ENCODE measurements around the gene KCTD20.

Gene KCTD20

DNA sequence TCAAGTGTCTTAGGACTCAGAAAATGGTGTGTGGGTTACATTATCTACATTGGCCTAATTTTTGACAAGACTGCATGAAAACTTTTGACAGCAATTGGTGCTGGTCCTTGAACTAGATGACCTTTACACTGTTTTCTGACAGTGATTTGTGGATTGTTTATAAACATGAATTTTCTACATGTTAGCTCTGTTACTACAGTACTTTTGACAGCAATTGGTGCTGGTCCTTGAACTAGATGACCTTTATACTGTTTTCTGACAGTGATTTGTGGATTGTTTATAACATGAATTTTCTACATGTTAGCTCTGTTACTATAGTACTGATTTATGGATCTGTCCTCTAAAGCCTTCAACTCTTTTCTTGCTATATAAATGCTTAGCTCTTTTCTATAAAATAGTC is 16.7 kb downstream of the KCTD20 start:
- peaks cover 21% of the 10 kb centered on the region for H3K36me3 ChIP-seq (ENCODE audit: insufficient read depth, low read length)

DNA sequence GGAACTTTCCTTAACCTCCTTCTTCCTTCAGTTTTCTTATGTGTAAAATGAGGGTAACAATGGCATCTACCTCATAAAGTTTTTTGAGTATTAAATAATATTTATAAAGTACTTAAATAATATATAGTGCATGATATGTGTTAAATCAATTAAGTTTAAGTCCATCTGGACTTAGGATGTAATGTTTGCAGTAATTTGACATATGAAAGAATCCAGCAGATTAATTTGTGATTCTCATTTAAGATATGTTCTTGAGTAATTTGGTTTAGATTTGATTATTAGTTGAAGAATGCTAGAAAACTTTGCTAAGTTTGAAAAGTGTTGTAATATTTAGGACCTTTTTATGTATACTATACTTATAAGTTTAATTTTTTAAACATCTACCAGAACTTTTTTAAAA is 18.1 kb downstream of the KCTD20 start:
- peak overlapping the region; percentile 62; the same call in 1 of the 2 replicates for H3K27ac ChIP-seq
- peaks cover 14% of the 10 kb centered on the region for H3K36me3 ChIP-seq (ENCODE audit: insufficient read depth, low read length)
- TF ChIP-seq POLR2AphosphoS5 (IDR thresholded peaks at IDR 0.05; ENCODE audit: borderline replicate concordance, low read depth, low read length) (no peak), EZH2 (IDR thresholded peaks at IDR 0.05) (no peak), FOXP2 (optimal IDR thresholded peaks at IDR 0.05; ENCODE audit: control extremely low read depth, extremely low read length, insufficient read depth) (no peak)
- no peak overlapping the region for H3K4me3 ChIP-seq
- H3K9ac ChIP-seq (ENCODE audit: insufficient read length), result no peak overlapping the region
- H3K9me3 ChIP-seq (ENCODE audit: low read depth, low read length), result no peaks in the 10 kb centered on the region
- no peak for DNase-seq (ENCODE audit: low read depth, low spot score)

More for the DNA sequence above, 16.7 kb downstream of the KCTD20 start:
- no peaks in the 10 kb centered on the region for H3K9me3 ChIP-seq (ENCODE audit: low read depth, low read length)
- TF ChIP-seq EZH2 (IDR thresholded peaks at IDR 0.05), result no peak
- TF ChIP-seq FOXP2 (optimal IDR thresholded peaks at IDR 0.05; ENCODE audit: control extremely low read depth, extremely low read length, insufficient read depth), result no peak
- TF ChIP-seq POLR2AphosphoS5 (IDR thresholded peaks at IDR 0.05; ENCODE audit: borderline replicate concordance, low read depth, low read length), result no peak
- H3K4me3 ChIP-seq, result no peak overlapping the region
- peak overlapping the region; percentile 54; the same call in 1 of the 2 replicates for H3K27ac ChIP-seq
- DNase-seq (ENCODE audit: low read depth, low spot score), result no peak
- H3K9ac ChIP-seq (ENCODE audit: insufficient read length), result no peak overlapping the region

DNA sequence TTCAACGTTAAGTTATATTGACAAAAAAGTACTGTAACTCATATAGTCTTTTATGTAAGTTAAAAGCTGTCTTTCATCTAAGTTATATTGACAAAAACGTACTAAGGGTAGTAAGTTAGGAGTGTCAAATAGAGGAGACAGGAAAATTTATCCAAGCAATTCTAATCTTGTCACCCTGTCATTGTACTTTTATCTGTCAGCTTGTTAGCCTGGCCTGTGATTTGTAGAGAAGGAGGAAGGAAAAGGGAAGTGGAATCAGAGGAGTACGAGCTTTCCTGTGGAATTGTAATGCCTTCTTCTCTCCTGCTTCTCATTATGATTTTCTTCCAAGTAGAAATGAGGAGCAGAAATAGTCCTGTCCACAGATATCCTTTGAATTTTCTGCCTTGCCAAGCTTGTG is 18.8 kb downstream of the KCTD20 start:
- Histone ChIP-seq H3K9ac (ENCODE audit: insufficient read length) (no peak overlapping the region), H3K4me3 (no peak overlapping the region), H3K36me3 (ENCODE audit: insufficient read depth, low read length) (peaks cover 14% of the 10 kb centered on the region), H3K27ac (peak overlapping the region; percentile 62; the same call in 1 of the 2 replicates), H3K9me3 (ENCODE audit: low read depth, low read length) (no peaks in the 10 kb centered on the region)
- TF ChIP-seq POLR2AphosphoS5 (IDR thresholded peaks at IDR 0.05; ENCODE audit: borderline replicate concordance, low read depth, low read length) (no peak), FOXP2 (optimal IDR thresholded peaks at IDR 0.05; ENCODE audit: control extremely low read depth, extremely low read length, insufficient read depth) (no peak), EZH2 (IDR thresholded peaks at IDR 0.05) (no peak)
- no peak for DNase-seq (ENCODE audit: low read depth, low spot score)

DNA sequence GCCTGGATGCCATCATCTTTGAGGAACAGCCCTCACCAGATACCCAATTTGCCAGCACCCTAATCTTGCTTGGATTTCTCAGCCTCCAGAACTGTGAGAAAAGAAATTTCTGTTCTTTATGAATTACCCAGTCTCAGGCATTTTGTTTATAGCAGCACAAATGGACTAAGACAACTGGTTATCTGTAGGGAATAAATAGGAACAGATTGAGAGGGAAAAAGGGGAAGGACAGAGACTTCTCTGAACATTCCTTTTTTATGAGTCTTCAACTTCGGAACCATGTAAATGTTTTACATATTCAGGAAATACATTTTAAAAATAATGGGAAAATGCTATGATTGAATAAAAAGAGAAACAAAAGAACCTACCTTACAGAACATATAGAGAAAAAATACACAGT is 20.9 kb downstream of the KCTD20 start:
- Histone ChIP-seq H3K4me3 (no peak overlapping the region), H3K9me3 (ENCODE audit: low read depth, low read length) (no peaks in the 10 kb centered on the region), H3K36me3 (ENCODE audit: insufficient read depth, low read length) (peaks cover 14% of the 10 kb centered on the region), H3K9ac (ENCODE audit: insufficient read length) (no peak overlapping the region), H3K27ac (no peak overlapping the region)
- DNase-seq (ENCODE audit: low read depth, low spot score), result no peak
- TF ChIP-seq EZH2 (IDR thresholded peaks at IDR 0.05) (no peak), POLR2AphosphoS5 (IDR thresholded peaks at IDR 0.05; ENCODE audit: borderline replicate concordance, low read depth, low read length) (no peak), FOXP2 (optimal IDR thresholded peaks at IDR 0.05; ENCODE audit: control extremely low read depth, extremely low read length, insufficient read depth) (no peak)

DNA sequence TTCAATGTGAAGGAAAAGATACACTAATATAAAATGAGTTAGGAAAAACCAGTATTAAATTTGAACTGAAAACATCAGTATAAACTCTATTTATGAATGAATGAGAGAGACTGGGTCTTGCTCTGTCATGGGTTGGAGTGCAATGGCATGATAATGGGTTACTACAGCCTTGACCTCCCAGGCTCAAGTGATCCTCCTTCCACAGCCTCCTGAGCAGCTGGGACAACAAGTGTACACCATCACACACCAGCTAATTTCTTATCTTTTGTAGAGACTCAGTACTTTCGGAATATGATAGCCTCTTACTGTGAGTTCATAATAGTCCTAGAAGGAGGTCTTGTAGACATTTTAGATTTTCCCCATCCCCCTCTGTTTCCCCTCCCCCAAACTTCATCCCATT is 21.4 kb downstream of the KCTD20 start:
- TF ChIP-seq POLR2AphosphoS5 (IDR thresholded peaks at IDR 0.05; ENCODE audit: borderline replicate concordance, low read depth, low read length), result no peak
- no peak for TF ChIP-seq FOXP2 (optimal IDR thresholded peaks at IDR 0.05; ENCODE audit: control extremely low read depth, extremely low read length, insufficient read depth)
- no peak for TF ChIP-seq EZH2 (IDR thresholded peaks at IDR 0.05)
- no peak for DNase-seq (ENCODE audit: low read depth, low spot score)
- H3K9ac ChIP-seq (ENCODE audit: insufficient read length), result no peak overlapping the region
- no peaks in the 10 kb centered on the region for H3K9me3 ChIP-seq (ENCODE audit: low read depth, low read length)
- no peak overlapping the region for H3K4me3 ChIP-seq
- H3K27ac ChIP-seq, result no peak overlapping the region
- peaks cover 14% of the 10 kb centered on the region for H3K36me3 ChIP-seq (ENCODE audit: insufficient read depth, low read length)

DNA sequence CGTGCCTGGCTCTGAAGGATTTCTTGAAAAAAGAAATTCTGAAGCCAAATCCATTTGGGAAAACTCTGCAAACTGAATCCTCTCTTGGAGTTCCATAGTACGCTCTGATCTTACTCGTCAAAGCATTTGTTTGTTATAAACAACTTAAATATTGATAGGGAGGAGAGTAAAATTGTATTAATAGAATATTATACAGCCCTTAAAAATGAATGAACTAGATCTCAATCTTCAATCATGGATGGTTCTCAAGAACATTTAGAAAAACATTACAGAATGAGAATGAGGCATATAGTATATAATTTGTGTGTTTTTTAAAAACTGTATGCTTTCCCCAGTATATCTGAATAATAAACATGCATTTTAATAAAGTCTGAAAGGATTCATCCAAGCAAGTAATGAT is 24.8 kb downstream of the KCTD20 start:
- no peak for DNase-seq (ENCODE audit: low read depth, low spot score)
- TF ChIP-seq POLR2AphosphoS5 (IDR thresholded peaks at IDR 0.05; ENCODE audit: borderline replicate concordance, low read depth, low read length) (no peak), FOXP2 (optimal IDR thresholded peaks at IDR 0.05; ENCODE audit: control extremely low read depth, extremely low read length, insufficient read depth) (no peak), EZH2 (IDR thresholded peaks at IDR 0.05) (no peak)
- no peak overlapping the region for H3K4me3 ChIP-seq
- no peak overlapping the region for H3K9ac ChIP-seq (ENCODE audit: insufficient read length)
- peaks cover 23% of the 10 kb centered on the region for H3K36me3 ChIP-seq (ENCODE audit: insufficient read depth, low read length)
- H3K9me3 ChIP-seq (ENCODE audit: low read depth, low read length), result no peaks in the 10 kb centered on the region
- no peak overlapping the region for H3K27ac ChIP-seq

DNA sequence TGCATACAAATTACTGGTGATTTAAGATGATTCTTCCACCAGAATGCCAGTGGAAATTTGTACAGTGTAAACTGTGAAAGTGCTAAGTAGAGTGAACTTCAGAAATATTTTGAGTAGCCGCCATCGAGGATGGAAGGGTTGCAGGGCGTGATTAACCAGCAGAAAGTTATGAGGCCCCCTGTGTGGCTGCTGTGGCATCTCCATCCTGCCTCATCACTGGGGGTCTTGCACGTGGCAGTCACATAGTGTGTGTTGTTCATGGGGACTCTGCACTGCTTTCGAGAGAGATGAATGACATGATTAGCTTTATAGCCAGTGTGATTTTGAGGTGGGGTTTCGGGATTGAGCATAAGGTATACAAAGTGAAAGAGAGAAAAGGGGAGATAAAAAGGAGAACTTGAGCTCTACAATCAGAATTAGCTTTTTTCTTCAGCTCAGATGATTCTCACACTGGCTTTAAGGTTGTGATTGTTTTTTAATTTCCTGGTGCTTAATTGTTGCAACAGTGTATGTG is 26.4 kb downstream of the KCTD20 start:
- no peak for DNase-seq (ENCODE audit: low read depth, low spot score)
- Histone ChIP-seq H3K4me3 (peak overlapping the region; percentile 56), H3K36me3 (ENCODE audit: insufficient read depth, low read length) (peaks cover 21% of the 10 kb centered on the region), H3K9ac (ENCODE audit: insufficient read length) (peak overlapping the region; percentile 39), H3K27ac (peak overlapping the region; percentile 53), H3K9me3 (ENCODE audit: low read depth, low read length) (no peaks in the 10 kb centered on the region)
- TF ChIP-seq POLR2AphosphoS5 (IDR thresholded peaks at IDR 0.05; ENCODE audit: borderline replicate concordance, low read depth, low read length), result no peak

DNA sequence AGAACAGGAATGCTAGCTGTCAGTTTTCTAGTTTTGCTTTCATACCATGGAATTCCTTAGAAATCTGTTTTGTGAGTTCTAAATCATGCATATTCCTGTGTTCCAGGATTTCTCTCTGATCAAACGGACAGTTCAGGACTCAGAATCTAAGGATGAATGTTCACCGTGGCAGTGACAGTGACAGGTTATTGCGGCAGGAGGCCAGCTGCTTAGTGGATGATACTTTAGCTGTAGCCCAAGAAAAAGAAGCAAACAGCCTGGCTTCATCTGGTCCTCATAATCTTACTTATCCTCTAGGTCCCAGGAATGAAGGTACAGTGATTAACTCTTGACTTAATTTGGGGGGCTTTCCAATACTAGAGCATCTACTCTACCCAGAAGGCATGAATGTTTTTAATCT is 27.1 kb downstream of the KCTD20 start:
- H3K9ac ChIP-seq (ENCODE audit: insufficient read length), result no peak overlapping the region

DNA sequence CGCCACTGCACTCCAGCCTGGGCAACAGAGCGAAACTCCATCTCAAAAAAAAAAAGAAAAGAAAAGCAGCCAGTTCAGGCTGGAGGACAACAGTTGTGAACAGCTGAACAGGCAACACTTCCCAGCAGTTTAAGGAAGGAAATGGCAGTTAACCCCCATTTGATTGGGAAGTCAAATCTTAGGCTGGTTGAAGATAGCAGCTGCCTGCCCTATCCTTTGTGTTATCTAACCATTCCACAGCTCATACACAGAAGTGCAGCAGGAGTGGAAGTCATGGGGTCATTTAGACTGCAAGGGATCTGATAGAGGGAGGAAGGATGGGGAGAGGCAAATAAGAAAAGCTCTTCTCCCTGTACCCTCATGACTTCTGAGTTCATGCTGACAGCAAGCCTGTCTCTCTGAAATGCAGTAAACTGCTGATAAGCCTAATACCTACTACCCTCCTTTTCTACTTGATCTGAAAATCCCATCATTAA is 35.3 kb downstream of the KCTD20 start:
- Histone ChIP-seq H3K36me3 (ENCODE audit: insufficient read depth, low read length) (peaks cover 62% of the 10 kb centered on the region), H3K9ac (ENCODE audit: insufficient read length) (no peak overlapping the region), H3K27ac (no peak overlapping the region), H3K4me3 (no peak overlapping the region), H3K9me3 (ENCODE audit: low read depth, low read length) (no peaks in the 10 kb centered on the region)
- TF ChIP-seq FOXP2 (optimal IDR thresholded peaks at IDR 0.05; ENCODE audit: control extremely low read depth, extremely low read length, insufficient read depth), result no peak
- no peak for TF ChIP-seq EZH2 (IDR thresholded peaks at IDR 0.05)
- no peak for TF ChIP-seq POLR2AphosphoS5 (IDR thresholded peaks at IDR 0.05; ENCODE audit: borderline replicate concordance, low read depth, low read length)
- no peak for DNase-seq (ENCODE audit: low read depth, low spot score)

More for the DNA sequence above, 27.1 kb downstream of the KCTD20 start:
- H3K4me3 ChIP-seq, result no peak overlapping the region
- peak overlapping the region; percentile 53 for H3K27ac ChIP-seq
- no peak for DNase-seq (ENCODE audit: low read depth, low spot score)
- no peaks in the 10 kb centered on the region for H3K9me3 ChIP-seq (ENCODE audit: low read depth, low read length)
- TF ChIP-seq FOXP2 (optimal IDR thresholded peaks at IDR 0.05; ENCODE audit: control extremely low read depth, extremely low read length, insufficient read depth), result no peak
- TF ChIP-seq EZH2 (IDR thresholded peaks at IDR 0.05), result no peak
- TF ChIP-seq POLR2AphosphoS5 (IDR thresholded peaks at IDR 0.05; ENCODE audit: borderline replicate concordance, low read depth, low read length), result no peak
- peaks cover 29% of the 10 kb centered on the region for H3K36me3 ChIP-seq (ENCODE audit: insufficient read depth, low read length)

Data from SK-N-MC (cell line).